ENCODE measurements around the gene PCDH9. TPM values are rescaled to one million over a fixed set of nuclear protein-coding genes. Genes with fewer than 3 reads are reported as not detected.

PCDH9 gene
- total RNA-seq, 2 experiments from 2014 or later, result 0.14 to 0.21 TPM

- CTCF ChIA-PET, result no interaction called here
- Mint-ChIP-seq H3K9me3 (ENCODE audit: low read depth) (no peaks in the 10 kb centered on the region), H3K27ac (no peak overlapping the region), H3K4me3 (no peak overlapping the region), H3K4me1 (no peaks in the 10 kb centered on the region), H3K27me3 (no peaks in the 10 kb centered on the region), H3K36me3 (ENCODE audit: low read depth) (no peaks in the 10 kb centered on the region)
- intact Hi-C loops (cut with DNase I, micrococcal nuclease), result no loop called here
- ATAC-seq (no peak), DNase-seq (no peak)
- POLR2A ChIA-PET, result no interaction called here
Measured at GRCh38 chr13:66585669-66586203, 644.4 kb downstream of the PCDH9 start.

GRCh38 chr13:66581675-66582074, 648.5 kb downstream of the PCDH9 start:
- no peak overlapping the region for H3K27ac Mint-ChIP-seq
- H3K9me3 Mint-ChIP-seq (ENCODE audit: low read depth), result no peaks in the 10 kb centered on the region
- ChIA-PET CTCF (no interaction called here), POLR2A (no interaction called here)
- ATAC-seq, result no peak
- H3K36me3 Mint-ChIP-seq (ENCODE audit: low read depth), result no peaks in the 10 kb centered on the region
- H3K27me3 Mint-ChIP-seq, result no peaks in the 10 kb centered on the region
- no peak overlapping the region for H3K4me3 Mint-ChIP-seq
- intact Hi-C loops (cut with DNase I, micrococcal nuclease), result no loop called here
- no peaks in the 10 kb centered on the region for H3K4me1 Mint-ChIP-seq
- no peak for DNase-seq

GRCh38 chr13:66578305-66578704, 651.8 kb downstream of the PCDH9 start:
- Mint-ChIP-seq H3K4me1 (no peaks in the 10 kb centered on the region), H3K9me3 (ENCODE audit: low read depth) (no peaks in the 10 kb centered on the region), H3K36me3 (ENCODE audit: low read depth) (no peaks in the 10 kb centered on the region), H3K4me3 (no peak overlapping the region), H3K27ac (no peak overlapping the region), H3K27me3 (no peaks in the 10 kb centered on the region)
- CTCF ChIA-PET, result no interaction called here
- intact Hi-C loops (cut with DNase I, micrococcal nuclease), result no loop called here
- DNase-seq, result no peak
- no peak for ATAC-seq
- POLR2A ChIA-PET, result no interaction called here

DNA sequence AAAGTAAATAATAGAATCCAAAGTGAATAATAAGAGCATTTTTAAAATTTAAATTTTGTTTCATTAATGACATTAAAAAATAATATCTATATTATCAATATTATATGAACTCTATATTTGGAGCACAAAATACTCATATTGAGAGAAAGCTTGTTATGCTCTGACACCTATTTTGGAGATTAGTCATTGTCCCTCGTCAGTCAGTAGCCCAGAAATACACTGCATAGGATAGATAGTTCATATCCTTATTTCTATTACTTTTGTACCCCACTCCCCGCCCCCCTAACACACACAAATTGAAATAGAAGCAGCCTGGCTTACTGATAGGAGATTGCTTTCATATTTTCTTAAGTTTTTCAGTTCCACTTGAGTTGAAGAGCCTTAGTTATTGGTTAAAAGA, 652.8 kb downstream of the PCDH9 start:
- POLR2A ChIA-PET, result no interaction called here
- ATAC-seq (no peak), DNase-seq (no peak)
- H3K4me1 Mint-ChIP-seq, result no peaks in the 10 kb centered on the region
- H3K36me3 Mint-ChIP-seq (ENCODE audit: low read depth), result no peaks in the 10 kb centered on the region
- H3K9me3 Mint-ChIP-seq (ENCODE audit: low read depth), result no peaks in the 10 kb centered on the region
- H3K27me3 Mint-ChIP-seq, result no peaks in the 10 kb centered on the region
- CTCF ChIA-PET, result no interaction called here
- no peak overlapping the region for H3K27ac Mint-ChIP-seq
- intact Hi-C loops (cut with DNase I, micrococcal nuclease), result no loop called here
- H3K4me3 Mint-ChIP-seq, result no peak overlapping the region

- CTCF ChIA-PET, result no interaction called here
Measured at GRCh38 chr13:66576381-66576780, 653.8 kb downstream of the PCDH9 start.

DNA sequence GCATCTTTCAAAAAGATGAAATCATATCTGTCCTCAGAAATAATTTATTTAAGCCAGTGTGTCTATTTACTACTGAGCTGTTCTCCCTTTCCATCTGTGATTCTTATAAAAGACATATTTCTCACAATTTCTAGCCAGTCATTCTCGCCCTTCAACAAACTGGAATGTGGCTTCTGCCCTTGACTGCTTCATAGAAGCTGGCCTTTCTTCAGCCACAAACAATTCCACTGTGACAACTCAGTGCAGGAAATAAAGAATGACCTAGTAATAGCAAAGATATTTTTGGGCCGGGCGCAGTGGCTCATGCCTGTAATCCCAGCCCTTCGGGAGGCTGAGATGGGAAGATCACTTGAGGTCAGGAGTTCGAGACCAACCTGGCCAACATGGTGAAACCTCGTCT, 655.5 kb downstream of the PCDH9 start:
- ChIA-PET POLR2A (no interaction called here), CTCF (no interaction called here)
- Mint-ChIP-seq H3K9me3 (ENCODE audit: low read depth) (no peaks in the 10 kb centered on the region), H3K27me3 (no peaks in the 10 kb centered on the region), H3K4me3 (no peak overlapping the region), H3K36me3 (ENCODE audit: low read depth) (no peaks in the 10 kb centered on the region), H3K4me1 (no peaks in the 10 kb centered on the region), H3K27ac (no peak overlapping the region)
- intact Hi-C loops (cut with DNase I, micrococcal nuclease), result no loop called here
- DNase-seq, result no peak
- no peak for ATAC-seq

More at GRCh38 chr13:66576381-66576780, 653.8 kb downstream of the PCDH9 start:
- Mint-ChIP-seq H3K27me3 (no peaks in the 10 kb centered on the region), H3K36me3 (ENCODE audit: low read depth) (no peaks in the 10 kb centered on the region), H3K27ac (no peak overlapping the region), H3K9me3 (ENCODE audit: low read depth) (no peaks in the 10 kb centered on the region), H3K4me1 (no peaks in the 10 kb centered on the region), H3K4me3 (no peak overlapping the region)
- intact Hi-C loops (cut with DNase I, micrococcal nuclease), result no loop called here
- POLR2A ChIA-PET, result no interaction called here
- ATAC-seq (no peak), DNase-seq (no peak)

DNA sequence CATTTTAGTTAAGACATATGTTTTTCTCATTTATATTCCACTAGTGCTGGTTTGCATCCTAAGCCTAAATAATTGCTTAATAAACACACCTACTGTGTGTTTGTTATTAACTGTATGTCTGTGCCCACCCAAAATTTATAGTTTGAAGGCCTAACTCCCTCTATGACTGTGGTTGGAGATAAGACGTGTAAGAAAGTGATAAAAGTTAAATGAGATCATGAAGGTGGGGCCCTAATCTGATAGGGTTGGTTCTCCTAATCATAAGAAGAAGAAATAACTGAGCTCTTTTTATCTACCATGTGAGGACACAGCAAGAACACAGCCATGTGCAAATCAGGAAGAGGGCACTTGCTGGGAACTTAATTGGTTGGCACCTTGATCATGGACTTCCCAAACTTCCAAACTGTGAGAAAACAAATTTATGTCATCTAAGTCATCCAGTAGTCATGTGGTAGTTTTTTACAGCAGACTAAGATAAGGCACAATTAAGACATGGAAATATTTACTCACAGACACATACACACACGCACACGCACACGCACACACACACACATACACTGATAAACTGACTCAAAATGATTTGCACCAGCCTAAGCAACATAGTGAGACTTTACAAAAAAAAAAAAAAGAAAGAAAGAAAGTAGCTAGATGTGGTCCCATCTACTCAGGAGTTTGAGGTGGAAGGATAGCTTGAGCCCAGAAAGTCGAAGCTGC, 662.1 kb downstream of the PCDH9 start:
- ATAC-seq (no peak), DNase-seq (no peak)
- ChIA-PET POLR2A (no interaction called here), CTCF (no interaction called here)
- Mint-ChIP-seq H3K27ac (no peak overlapping the region), H3K9me3 (ENCODE audit: low read depth) (no peaks in the 10 kb centered on the region), H3K4me3 (no peak overlapping the region), H3K27me3 (no peaks in the 10 kb centered on the region), H3K4me1 (no peaks in the 10 kb centered on the region), H3K36me3 (ENCODE audit: low read depth) (no peaks in the 10 kb centered on the region)
- intact Hi-C loops (cut with DNase I, micrococcal nuclease), result no loop called here

DNA sequence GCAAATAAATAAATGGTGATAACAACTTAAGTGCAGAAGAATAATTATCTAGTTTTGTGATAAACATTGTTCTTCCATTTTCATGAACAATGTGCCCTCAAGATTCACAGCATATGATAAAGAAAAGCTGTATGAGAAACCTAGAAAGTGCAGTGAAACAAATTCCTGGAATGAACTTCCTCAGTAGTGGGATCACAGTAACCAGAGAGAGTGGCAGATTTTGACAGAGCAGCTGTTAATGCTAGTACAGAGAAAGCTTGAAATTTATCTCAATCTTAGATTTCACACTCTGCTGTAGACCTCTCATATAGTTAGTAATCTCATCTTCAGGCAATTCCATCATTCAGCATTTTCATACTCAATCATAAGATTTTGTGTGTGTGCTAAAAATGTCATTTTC, 664.9 kb downstream of the PCDH9 start:
- Mint-ChIP-seq H3K9me3 (ENCODE audit: low read depth) (peaks cover 1% of the 10 kb centered on the region), H3K4me3 (no peak overlapping the region), H3K27ac (no peak overlapping the region), H3K4me1 (no peaks in the 10 kb centered on the region), H3K36me3 (ENCODE audit: low read depth) (no peaks in the 10 kb centered on the region), H3K27me3 (no peaks in the 10 kb centered on the region)
- no peak for DNase-seq
- intact Hi-C loops (cut with DNase I, micrococcal nuclease), result no loop called here
- no peak for ATAC-seq
- CTCF ChIA-PET, result no interaction called here
- POLR2A ChIA-PET, result no interaction called here

- Mint-ChIP-seq H3K27me3 (no peaks in the 10 kb centered on the region), H3K36me3 (ENCODE audit: low read depth) (no peaks in the 10 kb centered on the region), H3K4me3 (no peak overlapping the region), H3K4me1 (no peaks in the 10 kb centered on the region), H3K27ac (no peak overlapping the region), H3K9me3 (ENCODE audit: low read depth) (peaks cover 1% of the 10 kb centered on the region)
- intact Hi-C loops (cut with DNase I, micrococcal nuclease), result no loop called here
- ATAC-seq (no peak), DNase-seq (no peak)
- ChIA-PET CTCF (no interaction called here), POLR2A (no interaction called here)
Measured at GRCh38 chr13:66563076-66563475, 667.1 kb downstream of the PCDH9 start.

- H3K27ac Mint-ChIP-seq, result no peak overlapping the region
- CTCF ChIA-PET, result no interaction called here
- no peak for ATAC-seq
- no peak for DNase-seq
- intact Hi-C loops (cut with DNase I, micrococcal nuclease), result no loop called here
- H3K4me3 Mint-ChIP-seq, result no peak overlapping the region
- POLR2A ChIA-PET, result no interaction called here
- no peaks in the 10 kb centered on the region for H3K27me3 Mint-ChIP-seq
- peaks cover 1% of the 10 kb centered on the region for H3K9me3 Mint-ChIP-seq (ENCODE audit: low read depth)
- no peaks in the 10 kb centered on the region for H3K36me3 Mint-ChIP-seq (ENCODE audit: low read depth)
- H3K4me1 Mint-ChIP-seq, result no peaks in the 10 kb centered on the region
Measured at GRCh38 chr13:66562054-66562453, 668.1 kb downstream of the PCDH9 start.

GRCh38 chr13:66560991-66561390, 669.1 kb downstream of the PCDH9 start:
- no peaks in the 10 kb centered on the region for H3K36me3 Mint-ChIP-seq (ENCODE audit: low read depth)
- no peak overlapping the region for H3K4me3 Mint-ChIP-seq
- CTCF ChIA-PET, result interaction anchor here (0.7 kb wide), 1 partner anchor 367 kb away, joined by 3 read pairs; no protein-coding TSS in a partner anchor
- intact Hi-C loops (cut with DNase I, micrococcal nuclease), result no loop called here
- DNase-seq (no peak), ATAC-seq (no peak)
- H3K27ac Mint-ChIP-seq, result no peak overlapping the region
- POLR2A ChIA-PET, result no interaction called here
- no peaks in the 10 kb centered on the region for H3K27me3 Mint-ChIP-seq
- no peaks in the 10 kb centered on the region for H3K4me1 Mint-ChIP-seq
- H3K9me3 Mint-ChIP-seq (ENCODE audit: low read depth), result peaks cover 1% of the 10 kb centered on the region

DNA sequence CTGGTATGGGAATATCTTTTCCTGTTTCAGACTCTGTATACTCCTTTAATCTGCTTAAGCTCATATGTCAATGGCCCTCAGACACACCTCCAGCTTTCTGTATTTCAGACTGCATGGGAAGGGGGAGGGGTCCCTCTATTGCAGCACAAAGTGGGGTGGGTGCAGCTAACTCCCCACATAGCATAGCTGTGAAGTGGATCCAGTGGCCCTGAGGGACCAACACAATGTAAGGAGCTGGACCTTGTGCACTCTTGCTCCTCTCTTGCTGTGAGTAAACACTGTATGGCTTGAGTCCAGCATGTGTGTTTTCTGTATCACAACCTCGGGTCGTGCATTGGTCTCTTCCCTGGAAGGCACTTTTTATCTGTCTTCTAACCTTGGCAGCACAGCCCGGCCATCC, 669.9 kb downstream of the PCDH9 start:
- no peaks in the 10 kb centered on the region for H3K27me3 Mint-ChIP-seq
- H3K4me1 Mint-ChIP-seq, result no peaks in the 10 kb centered on the region
- CTCF ChIA-PET, result interaction anchor here (0.8 kb wide), 1 partner anchor 28 kb away, joined by 3 read pairs; no protein-coding TSS in a partner anchor
- intact Hi-C loops (cut with DNase I, micrococcal nuclease), result no loop called here
- POLR2A ChIA-PET, result no interaction called here
- peaks cover 1% of the 10 kb centered on the region for H3K9me3 Mint-ChIP-seq (ENCODE audit: low read depth)
- no peaks in the 10 kb centered on the region for H3K36me3 Mint-ChIP-seq (ENCODE audit: low read depth)
- H3K27ac Mint-ChIP-seq, result no peak overlapping the region
- H3K4me3 Mint-ChIP-seq, result no peak overlapping the region
- ATAC-seq (no peak), DNase-seq (no peak)

DNA sequence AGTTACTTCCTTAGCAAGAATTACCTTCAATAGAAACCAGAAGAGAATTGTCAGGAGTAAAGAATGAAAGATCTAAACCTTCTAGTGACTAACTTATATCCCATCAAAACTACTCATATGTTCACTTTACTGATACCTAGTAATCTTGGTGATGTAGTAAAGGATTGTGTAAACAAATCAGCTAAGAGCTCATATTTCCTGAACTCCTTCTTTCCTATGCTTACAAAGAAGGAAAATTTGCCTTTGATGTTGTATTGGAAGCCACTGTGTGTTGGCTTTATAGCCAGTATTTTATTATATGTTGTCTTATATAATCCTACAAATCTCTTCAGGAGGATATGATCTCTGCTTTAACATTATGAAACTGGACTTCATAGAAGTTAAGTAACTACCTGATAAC, 671.0 kb downstream of the PCDH9 start:
- Mint-ChIP-seq H3K36me3 (ENCODE audit: low read depth) (no peaks in the 10 kb centered on the region), H3K9me3 (ENCODE audit: low read depth) (peaks cover 1% of the 10 kb centered on the region), H3K27ac (no peak overlapping the region), H3K4me1 (no peaks in the 10 kb centered on the region), H3K4me3 (no peak overlapping the region), H3K27me3 (no peaks in the 10 kb centered on the region)
- ATAC-seq (no peak), DNase-seq (no peak)
- ChIA-PET POLR2A (no interaction called here), CTCF (no interaction called here)
- intact Hi-C loops (cut with DNase I, micrococcal nuclease), result no loop called here
